ENCODE data around the gene ADH4. TPM values are rescaled to one million over a fixed set of nuclear protein-coding genes. Genes with fewer than 3 reads are reported as not detected.
"Not testable (repeated sequence)": the region's sequence is repeated elsewhere in the genome, so short reads cannot be mapped to it uniquely, and the experiment has no call there.

Gene ADH4
- total and polyA plus RNA-seq, 2 donors (not counting 3 experiments of a cell fraction or from before 2014, with no cell fraction given) = not detected

DNA sequence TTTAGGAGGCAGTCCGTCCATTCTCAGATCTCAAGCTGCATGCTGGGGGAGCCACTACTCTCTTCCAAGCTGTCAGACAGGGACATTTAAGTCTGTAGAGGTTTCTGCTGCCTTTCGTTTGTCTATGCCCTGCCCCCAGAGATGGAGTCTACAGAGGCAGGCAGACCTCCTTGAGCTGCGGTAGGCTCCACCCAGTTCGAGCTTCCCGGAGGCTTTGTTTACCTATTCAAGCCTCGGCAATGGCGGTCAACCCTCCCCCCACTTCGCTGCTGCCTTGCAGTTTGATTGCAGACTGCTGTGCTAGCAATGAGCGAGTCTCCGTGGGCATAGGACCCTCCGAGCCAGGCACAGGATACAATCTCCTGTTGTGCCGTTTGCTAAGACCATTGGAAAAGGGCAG, 44.8 kb downstream of the ADH4 start:
- TF ChIP-seq GATA2 (IDR thresholded peaks at IDR 0.05; ENCODE audit: insufficient read depth, insufficient read length, low read depth, low read length) (no peak), FOS (IDR thresholded peaks at IDR 0.05; ENCODE audit: borderline replicate concordance, insufficient read depth, low read length) (no peak), MYC (IDR thresholded peaks at IDR 0.05; ENCODE audit: low read depth, low read length) (no peak), JUN (IDR thresholded peaks at IDR 0.05; ENCODE audit: borderline replicate concordance, insufficient read depth, insufficient read length, low read depth) (no peak), EZH2 (IDR thresholded peaks at IDR 0.05; ENCODE audit: borderline replicate concordance, low read depth, low read length, severe bottlenecking) (no peak), POLR2A (IDR thresholded peaks at IDR 0.05; ENCODE audit: low read depth, low read length) (no peak), POLR2AphosphoS5 (IDR thresholded peaks at IDR 0.05; ENCODE audit: insufficient read depth, low read depth, low read length) (no peak)
- TF ChIP-seq, protein P1, sequence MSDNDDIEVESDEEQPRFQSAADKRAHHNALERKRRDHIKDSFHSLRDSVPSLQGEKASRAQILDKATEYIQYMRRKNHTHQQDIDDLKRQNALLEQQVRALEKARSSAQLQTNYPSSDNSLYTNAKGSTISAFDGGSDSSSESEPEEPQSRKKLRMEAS (IDR thresholded peaks at IDR 0.05; ENCODE audit: insufficient read depth, insufficient read length) = no peak
- TF ChIP-seq, protein P2, sequence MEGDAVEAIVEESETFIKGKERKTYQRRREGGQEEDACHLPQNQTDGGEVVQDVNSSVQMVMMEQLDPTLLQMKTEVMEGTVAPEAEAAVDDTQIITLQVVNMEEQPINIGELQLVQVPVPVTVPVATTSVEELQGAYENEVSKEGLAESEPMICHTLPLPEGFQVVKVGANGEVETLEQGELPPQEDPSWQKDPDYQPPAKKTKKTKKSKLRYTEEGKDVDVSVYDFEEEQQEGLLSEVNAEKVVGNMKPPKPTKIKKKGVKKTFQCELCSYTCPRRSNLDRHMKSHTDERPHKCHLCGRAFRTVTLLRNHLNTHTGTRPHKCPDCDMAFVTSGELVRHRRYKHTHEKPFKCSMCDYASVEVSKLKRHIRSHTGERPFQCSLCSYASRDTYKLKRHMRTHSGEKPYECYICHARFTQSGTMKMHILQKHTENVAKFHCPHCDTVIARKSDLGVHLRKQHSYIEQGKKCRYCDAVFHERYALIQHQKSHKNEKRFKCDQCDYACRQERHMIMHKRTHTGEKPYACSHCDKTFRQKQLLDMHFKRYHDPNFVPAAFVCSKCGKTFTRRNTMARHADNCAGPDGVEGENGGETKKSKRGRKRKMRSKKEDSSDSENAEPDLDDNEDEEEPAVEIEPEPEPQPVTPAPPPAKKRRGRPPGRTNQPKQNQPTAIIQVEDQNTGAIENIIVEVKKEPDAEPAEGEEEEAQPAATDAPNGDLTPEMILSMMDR (IDR thresholded peaks at IDR 0.05; ENCODE audit: extremely low read depth in 1 of 2, insufficient read depth in 1 of 2, low read depth in 1 of 2, low read length in 2 of 2) = no peak
- dilution Hi-C loops (cut with MboI; ENCODE audit: extremely low pct_ligation_motif_present, low sequenced_read_pairs) = no loop called here
- ChIA-PET POLR2A (no interaction called here), CTCF (no interaction called here)
- Histone ChIP-seq H3K4me3 (replicated peaks in 1 of 3; ENCODE audit: insufficient read depth in 1 of 3, low read depth in 1 of 3, low read length in 3 of 3) (no peak overlapping the region), H3K36me3 (ENCODE audit: control insufficient read depth in 2 of 2, extremely low read depth in 1 of 2, insufficient read depth in 2 of 2, low read length in 2 of 2) (no peaks in the 10 kb centered on the region), H3K9me3 (replicated peaks; ENCODE audit: control insufficient read depth, insufficient read depth, low read length) (no peaks in the 10 kb centered on the region), H3K4me1 (ENCODE audit: control insufficient read depth, extremely low read depth, insufficient read depth, low read length) (peaks cover 4% of the 10 kb centered on the region), H2AFZ (ENCODE audit: low read depth, low read length) (no peak overlapping the region), H3K27me3 (ENCODE audit: control insufficient read depth in 2 of 2, insufficient read depth in 2 of 2, low read length in 2 of 2) (no peaks in the 10 kb centered on the region), H4K20me1 (replicated peaks; ENCODE audit: control insufficient read depth, extremely low read depth, insufficient read depth, low read length) (no peaks in the 10 kb centered on the region), H3K79me2 (ENCODE audit: control insufficient read depth, insufficient read depth, low read length) (no peaks in the 10 kb centered on the region), H3K9me1 (replicated peaks; ENCODE audit: control insufficient read depth, extremely low read depth, insufficient read depth, low read length) (no peaks in the 10 kb centered on the region), H3K4me2 (ENCODE audit: insufficient read depth, low read length) (no peak overlapping the region), H3K9ac (replicated peaks; ENCODE audit: extremely low read depth, insufficient read depth, low read length) (no peak overlapping the region), H3K27ac (ENCODE audit: insufficient read depth, low read depth, low read length) (no peak overlapping the region)
- intact Hi-C loops (cut with micrococcal nuclease) = no loop called here
- FAIRE-seq (no peak), DNase-seq (ENCODE audit: low read depth, low spot score) (no peak)
- no TSS peak for BruUV-seq (replicated peaks)

DNA sequence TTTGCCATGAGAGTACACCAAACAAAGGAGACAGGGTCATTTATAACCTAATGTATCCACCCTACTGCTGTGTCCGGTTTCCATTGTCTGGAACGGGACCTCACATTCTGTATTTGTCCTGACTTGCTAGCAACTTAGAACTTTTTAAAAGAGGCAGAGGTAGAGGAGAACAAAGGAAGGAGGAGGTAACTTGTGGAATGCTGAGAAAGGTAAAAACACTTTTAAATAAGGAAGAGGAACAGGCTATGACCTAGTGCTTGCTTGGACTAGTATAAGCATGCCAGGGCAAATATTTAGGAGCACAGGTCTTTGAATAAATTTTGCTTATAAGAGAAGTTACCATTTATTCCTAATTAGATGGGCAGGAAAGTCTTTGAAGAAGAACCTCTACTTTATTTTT, 52.3 kb downstream of the ADH4 start:
- peaks cover 19% of the 10 kb centered on the region for H3K79me2 ChIP-seq (ENCODE audit: control insufficient read depth, insufficient read depth, low read length)
- H3K9ac ChIP-seq (replicated peaks; ENCODE audit: extremely low read depth, insufficient read depth, low read length); H3K36me3 ChIP-seq (ENCODE audit: control insufficient read depth in 2 of 2, extremely low read depth in 1 of 2, insufficient read depth in 2 of 2, low read length in 2 of 2); H3K9me3 ChIP-seq (replicated peaks; ENCODE audit: control insufficient read depth, insufficient read depth, low read length); H4K20me1 ChIP-seq (replicated peaks; ENCODE audit: control insufficient read depth, extremely low read depth, insufficient read depth, low read length); H2AFZ ChIP-seq (ENCODE audit: low read depth, low read length); H3K27me3 ChIP-seq (ENCODE audit: control insufficient read depth in 2 of 2, insufficient read depth in 2 of 2, low read length in 2 of 2); H3K4me2 ChIP-seq (ENCODE audit: insufficient read depth, low read length); dilution Hi-C loops (cut with MboI; ENCODE audit: extremely low pct_ligation_motif_present, low sequenced_read_pairs); DNase-seq (ENCODE audit: low read depth, low spot score); BruUV-seq (replicated peaks); H3K4me1 ChIP-seq (ENCODE audit: control insufficient read depth, extremely low read depth, insufficient read depth, low read length); POLR2A ChIA-PET; CTCF ChIA-PET; H3K27ac ChIP-seq (ENCODE audit: insufficient read depth, low read depth, low read length); FAIRE-seq; H3K9me1 ChIP-seq (replicated peaks; ENCODE audit: control insufficient read depth, extremely low read depth, insufficient read depth, low read length); intact Hi-C loops (cut with micrococcal nuclease); H3K4me3 ChIP-seq (replicated peaks in 1 of 3; ENCODE audit: insufficient read depth in 1 of 3, low read depth in 1 of 3, low read length in 3 of 3): not testable (repeated sequence)
